Trophoblast cell (in vitro differentiated cells and primary cell): ENCODE measurements around the gene AK5.

ENCODE experiments used
- DNase-seq, 2 donors: peaks; one replicate each; pipeline ENCODE4 v3.0.0-alpha.2; 2016
- H2AFZ ChIP-seq: 2 replicates; pipeline ENCODE4 v1.6.1; 2013; ENCODE audit warnings: low read length, moderate library complexity, mild to moderate bottlenecking; ENCODE audit not compliant: insufficient read depth, poor library complexity
- H2AK5ac ChIP-seq: 2 replicates; pipeline ENCODE4 v1.6.1; 2013; ENCODE audit warnings: mild to moderate bottlenecking, low read length
- H2BK120ac ChIP-seq: 2 replicates; pipeline ENCODE4 v1.6.1; 2013; ENCODE audit warnings: low read length, mild to moderate bottlenecking, moderate library complexity; ENCODE audit not compliant: insufficient read depth, poor library complexity
- H2BK12ac ChIP-seq: 2 replicates; pipeline ENCODE4 v1.6.1; 2013; ENCODE audit warnings: mild to moderate bottlenecking, low read length, moderate library complexity
- H2BK5ac ChIP-seq: 2 replicates; pipeline ENCODE4 v1.6.1; 2013; ENCODE audit warnings: low read length, low read depth, moderate library complexity, mild to moderate bottlenecking; ENCODE audit not compliant: poor library complexity
- H3K14ac ChIP-seq: 2 replicates; pipeline ENCODE4 v1.6.1; 2013; ENCODE audit warnings: mild to moderate bottlenecking, low read length
- H3K18ac ChIP-seq: 2 replicates; pipeline ENCODE4 v1.6.1; 2013; ENCODE audit warnings: mild to moderate bottlenecking, low read length
- H3K23ac ChIP-seq: 2 replicates; pipeline ENCODE4 v1.6.1; 2013; ENCODE audit warnings: low read length
- H3K27ac ChIP-seq: 2 replicates; pipeline ENCODE4 v1.5.1; 2013; ENCODE audit warnings: low read depth, mild to moderate bottlenecking, inconsistent platforms, low read length, moderate library complexity
- H3K27me3 ChIP-seq: 2 replicates; pipeline ENCODE4 v1.6.1; 2013; ENCODE audit warnings: inconsistent platforms, mild to moderate bottlenecking, low read length, moderate library complexity; ENCODE audit not compliant: insufficient read depth
- H3K36me3 ChIP-seq, 2 experiments: 1 replicate in 1 of 2; 2 replicates in 1 of 2; pipeline ENCODE4 v1.6.1; 2013; ENCODE audit warnings: low read length in 2 of 2, mild to moderate bottlenecking in 2 of 2, moderate library complexity in 1 of 2; ENCODE audit not compliant: insufficient read depth in 2 of 2, control insufficient read depth in 1 of 2
- H3K4ac ChIP-seq: 2 replicates; pipeline ENCODE4 v1.6.1; 2013; ENCODE audit warnings: low read depth, mild to moderate bottlenecking, low read length, moderate library complexity
- H3K4me1 ChIP-seq, 2 experiments: 1 replicate in 1 of 2; 2 replicates in 1 of 2; pipeline ENCODE4 v1.6.1; 2013; ENCODE audit warnings: low read length in 2 of 2, mild to moderate bottlenecking in 2 of 2, moderate library complexity in 1 of 2; ENCODE audit not compliant: insufficient read depth in 2 of 2, control insufficient read depth in 1 of 2
- H3K4me2 ChIP-seq: 2 replicates; pipeline ENCODE4 v1.6.1; 2013; ENCODE audit warnings: inconsistent platforms, mild to moderate bottlenecking, low read length, moderate library complexity
- H3K4me3 ChIP-seq: 2 replicates; pipeline ENCODE4 v1.5.1; 2013; ENCODE audit warnings: mild to moderate bottlenecking, low read depth, low read length, inconsistent platforms
- H3K79me1 ChIP-seq: one replicate; pipeline ENCODE4 v1.6.1; 2013; ENCODE audit warnings: low read length
- H3K79me2 ChIP-seq: 2 replicates; pipeline ENCODE4 v1.6.1; 2013; ENCODE audit warnings: low read length, mild to moderate bottlenecking; ENCODE audit not compliant: control insufficient read depth, insufficient read depth, poor library complexity
- H3K9ac ChIP-seq: 2 replicates; pipeline ENCODE4 v1.6.1; 2013; ENCODE audit warnings: mild to moderate bottlenecking, low read length
- H3K9me3 ChIP-seq: 2 replicates; pipeline ENCODE4 v1.6.1; 2013; ENCODE audit warnings: low read depth, mild to moderate bottlenecking, control low read depth, inconsistent platforms, low read length; ENCODE audit not compliant: insufficient read depth
- H4K12ac ChIP-seq: 2 replicates; pipeline ENCODE4 v1.6.1; 2013; ENCODE audit warnings: low read depth, mild to moderate bottlenecking, low read length, moderate library complexity
- H4K8ac ChIP-seq: 2 replicates; pipeline ENCODE4 v1.6.1; 2013; ENCODE audit warnings: low read depth, mild to moderate bottlenecking, low read length, moderate library complexity
- H4K91ac ChIP-seq: one replicate; pipeline ENCODE4 v1.6.1; 2013; ENCODE audit warnings: low read depth, mild to moderate bottlenecking, low read length, moderate library complexity
- WGBS: extraction: QIAGEN DNeasy Blood & Tissue Kit; methylation state at CpG from one replicate; pipeline ENCODE4 v1.1.7; 2013; ENCODE audit warnings: missing lambda C conversion rate; ENCODE audit not compliant: insufficient read length, insufficient coverage; ENCODE audit errors: extremely low coverage; 5-methylcytosine and 5-hydroxymethylcytosine counted together

Gene AK5

DNA sequence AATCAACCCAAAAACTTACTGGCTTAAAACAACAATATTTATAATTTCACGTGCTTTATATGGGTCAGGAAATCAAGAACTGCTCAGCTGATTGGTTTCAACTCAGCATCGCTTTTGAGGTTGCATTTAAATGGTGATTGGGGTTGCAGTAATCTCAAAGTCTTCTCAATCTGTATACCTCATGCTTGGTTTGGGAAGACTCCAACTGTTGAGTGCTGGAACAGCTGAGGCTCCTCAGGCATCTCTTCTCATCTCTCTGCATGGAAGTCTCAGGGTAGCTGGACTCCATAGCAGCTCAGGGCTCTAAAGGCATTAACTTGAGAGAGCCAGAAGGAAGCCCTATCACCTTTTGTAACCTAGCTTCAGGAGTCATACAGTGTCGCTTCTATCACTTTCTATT lies 35.1 kb downstream of the AK5 start:
- Histone ChIP-seq H3K27ac (no peak overlapping the region), H3K4me3 (no peak overlapping the region), H3K4me1 (no peaks in the 10 kb centered on the region), H2BK120ac (no peak overlapping the region), H3K18ac (no peak overlapping the region), H2BK12ac (no peak overlapping the region), H4K12ac (no peak overlapping the region), H3K14ac (no peak overlapping the region), H4K91ac (no peak overlapping the region), H3K23ac (no peak overlapping the region), H2AK5ac (no peak overlapping the region), H3K79me2 (no peaks in the 10 kb centered on the region), H3K27me3 (no peaks in the 10 kb centered on the region), H2AFZ (no peak overlapping the region), H3K79me1 (no peaks in the 10 kb centered on the region), H3K4ac (no peak overlapping the region), H4K8ac (no peak overlapping the region), H2BK5ac (no peak overlapping the region), H3K36me3 (no peaks in the 10 kb centered on the region), H3K9ac (no peak overlapping the region), H3K4me2 (no peak overlapping the region), H3K9me3 (no peaks in the 10 kb centered on the region)
- no CpG with 5 or more reads among the region's 3 CpGs for WGBS
- no peak for DNase-seq

DNA sequence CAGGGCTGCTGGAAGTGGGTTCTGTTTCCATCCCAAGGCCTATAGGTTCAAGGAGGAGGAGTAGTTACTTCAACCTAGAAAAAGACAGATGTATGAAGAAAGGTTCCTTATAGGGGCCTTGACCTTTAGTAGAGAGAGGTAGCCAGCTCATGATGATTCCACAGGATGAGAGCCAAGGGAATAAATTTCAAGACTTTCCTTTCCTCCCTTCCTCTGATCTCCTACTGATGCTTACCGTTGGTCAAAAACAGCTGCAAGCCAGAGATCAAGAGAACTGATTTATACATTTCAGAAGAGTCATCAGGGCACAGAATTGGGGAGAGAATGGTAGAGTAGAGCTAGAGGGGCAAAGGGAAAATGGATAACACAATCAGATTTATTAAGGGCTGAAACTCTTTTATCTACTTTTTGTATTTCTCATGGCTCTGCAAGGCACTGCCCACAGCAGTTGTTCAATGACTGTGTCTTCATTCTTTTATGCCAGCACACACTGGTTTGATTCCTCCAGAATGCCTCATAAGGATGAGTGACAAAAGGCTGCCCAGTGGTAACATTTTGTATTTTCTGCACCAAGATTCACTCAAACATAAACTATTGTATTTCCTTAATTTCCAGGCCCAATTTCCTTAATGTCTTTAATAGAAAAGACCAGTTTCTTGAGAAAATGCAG lies 37.4 kb downstream of the AK5 start:
- no peak overlapping the region for H2AK5ac ChIP-seq
- no CpG with 5 or more reads among the region's 1 CpG for WGBS

DNA sequence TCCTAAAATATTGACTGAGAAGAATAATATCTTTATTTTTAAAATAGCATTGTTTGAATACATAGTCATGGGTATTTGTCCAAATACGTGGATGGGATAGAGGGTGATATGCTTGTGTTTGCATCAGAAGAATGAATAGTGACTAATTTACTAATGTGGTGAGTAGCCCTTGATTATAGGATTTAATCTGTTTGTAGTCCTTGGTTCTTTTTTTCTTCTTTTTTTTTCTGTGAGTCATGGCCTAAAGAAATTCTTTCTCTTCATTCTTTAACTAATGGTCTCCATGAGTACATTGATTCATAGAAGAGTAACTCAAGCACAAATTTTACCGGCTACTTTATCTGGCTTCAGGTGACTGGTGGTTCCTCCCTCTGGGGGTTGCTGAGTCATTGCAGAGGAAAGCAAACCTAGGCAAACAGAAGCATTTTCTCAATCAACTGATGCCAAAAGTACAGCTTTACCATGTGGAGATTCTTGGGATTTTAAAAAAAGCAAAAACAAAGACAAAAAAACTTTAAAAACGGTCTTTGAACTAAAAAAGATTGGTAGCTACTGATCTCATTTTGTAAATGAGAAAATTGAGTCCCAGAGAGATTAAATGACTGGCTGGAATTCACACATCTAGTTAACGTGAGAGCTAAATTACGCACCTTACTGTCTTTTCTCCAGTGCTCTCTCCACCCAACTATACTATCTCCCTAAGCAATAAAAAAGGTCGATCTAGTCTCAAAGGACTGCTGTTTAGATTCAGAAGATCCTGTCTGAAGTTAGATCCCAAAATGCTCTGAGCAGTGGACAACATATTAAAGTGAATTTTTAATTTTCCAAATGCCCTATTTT lies 40.5 kb downstream of the AK5 start:
- Histone ChIP-seq H3K18ac (no peak overlapping the region), H4K12ac (no peak overlapping the region), H3K4me3 (no peak overlapping the region), H2BK5ac (no peak overlapping the region), H4K8ac (no peak overlapping the region), H2AFZ (no peak overlapping the region), H3K27ac (peak overlapping the region; percentile 74), H2BK12ac (no peak overlapping the region), H3K4me2 (no peak overlapping the region), H2BK120ac (no peak overlapping the region), H3K79me2 (no peaks in the 10 kb centered on the region), H3K36me3 (no peaks in the 10 kb centered on the region), H3K9ac (no peak overlapping the region), H4K91ac (no peak overlapping the region), H3K14ac (no peak overlapping the region), H3K9me3 (no peaks in the 10 kb centered on the region), H3K4me1 (no peaks in the 10 kb centered on the region), H3K23ac (no peak overlapping the region), H3K27me3 (no peaks in the 10 kb centered on the region), H2AK5ac (no peak overlapping the region), H3K4ac (no peak overlapping the region), H3K79me1 (no peaks in the 10 kb centered on the region)
- no CpG with 5 or more reads among the region's 6 CpGs for WGBS
- DNase-seq: peak; percentile 63 to 74

More for the DNA sequence above, 37.4 kb downstream of the AK5 start:
- H2AFZ ChIP-seq: no peak overlapping the region
- H3K36me3 ChIP-seq: no peaks in the 10 kb centered on the region
- H3K27ac ChIP-seq: no peak overlapping the region
- H3K4ac ChIP-seq: no peak overlapping the region
- no peak overlapping the region for H3K4me2 ChIP-seq
- H3K9ac ChIP-seq: no peak overlapping the region
- no peak overlapping the region for H4K91ac ChIP-seq
- H3K9me3 ChIP-seq: no peaks in the 10 kb centered on the region
- no peak overlapping the region for H3K14ac ChIP-seq
- no peaks in the 10 kb centered on the region for H3K4me1 ChIP-seq
- H3K18ac ChIP-seq: no peak overlapping the region
- DNase-seq: no peak
- no peaks in the 10 kb centered on the region for H3K79me2 ChIP-seq
- no peak overlapping the region for H4K8ac ChIP-seq
- no peak overlapping the region for H2BK120ac ChIP-seq
- no peak overlapping the region for H2BK12ac ChIP-seq
- no peaks in the 10 kb centered on the region for H3K27me3 ChIP-seq
- H4K12ac ChIP-seq: no peak overlapping the region
- no peak overlapping the region for H3K4me3 ChIP-seq
- no peak overlapping the region for H3K23ac ChIP-seq
- H3K79me1 ChIP-seq: no peaks in the 10 kb centered on the region
- no peak overlapping the region for H2BK5ac ChIP-seq

DNA sequence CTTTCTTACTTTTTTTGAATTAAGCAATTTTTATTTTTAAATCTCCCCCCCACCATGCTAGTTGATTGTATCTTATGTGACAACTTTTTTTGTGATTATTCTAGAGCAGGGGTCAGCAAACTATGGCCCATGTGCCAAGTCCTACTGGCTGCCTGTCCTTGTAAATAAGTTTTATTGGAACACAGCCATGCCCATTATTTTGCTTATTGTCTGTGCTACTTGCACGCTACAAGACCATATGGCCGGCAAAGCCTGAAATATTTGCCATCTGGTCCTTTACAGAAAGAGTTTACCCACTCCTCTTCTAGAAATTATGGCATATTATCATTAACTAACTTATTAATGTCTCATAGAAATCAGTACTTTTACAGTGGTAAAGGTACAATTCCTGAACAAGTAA lies 51.7 kb downstream of the AK5 start:
- Histone ChIP-seq H3K14ac (no peak overlapping the region), H3K9ac (no peak overlapping the region)
- no CpG with 5 or more reads among the region's 2 CpGs for WGBS

More for the DNA sequence above, 51.7 kb downstream of the AK5 start:
- Histone ChIP-seq H4K12ac (no peak overlapping the region), H2BK120ac (no peak overlapping the region), H3K23ac (no peak overlapping the region), H3K4ac (no peak overlapping the region), H3K18ac (no peak overlapping the region), H3K4me3 (no peak overlapping the region), H3K79me1 (no peaks in the 10 kb centered on the region), H4K91ac (no peak overlapping the region), H3K4me2 (no peak overlapping the region), H3K27me3 (no peaks in the 10 kb centered on the region), H3K4me1 (no peaks in the 10 kb centered on the region), H3K27ac (no peak overlapping the region), H3K36me3 (no peaks in the 10 kb centered on the region), H2AK5ac (no peak overlapping the region), H3K9me3 (no peaks in the 10 kb centered on the region), H2BK12ac (no peak overlapping the region), H2BK5ac (no peak overlapping the region), H2AFZ (no peak overlapping the region), H3K79me2 (no peaks in the 10 kb centered on the region), H4K8ac (no peak overlapping the region)
- no peak for DNase-seq
